SKM-1 (cell line): ENCODE data around the gene NLGN3.
A peak's percentile ranks its signal among the peaks of the same experiment; 100 is the strongest.
"Not testable (repeated sequence)": the region's sequence is repeated elsewhere in the genome, so short reads cannot be mapped to it uniquely, and the experiment has no call there.

Experiments
- DNase-seq: peaks from one replicate; lab custom pipeline; 2025; ENCODE audit not compliant: unreplicated experiment; lab: John Stamatoyannopoulos, UW

NLGN3 gene

DNA sequence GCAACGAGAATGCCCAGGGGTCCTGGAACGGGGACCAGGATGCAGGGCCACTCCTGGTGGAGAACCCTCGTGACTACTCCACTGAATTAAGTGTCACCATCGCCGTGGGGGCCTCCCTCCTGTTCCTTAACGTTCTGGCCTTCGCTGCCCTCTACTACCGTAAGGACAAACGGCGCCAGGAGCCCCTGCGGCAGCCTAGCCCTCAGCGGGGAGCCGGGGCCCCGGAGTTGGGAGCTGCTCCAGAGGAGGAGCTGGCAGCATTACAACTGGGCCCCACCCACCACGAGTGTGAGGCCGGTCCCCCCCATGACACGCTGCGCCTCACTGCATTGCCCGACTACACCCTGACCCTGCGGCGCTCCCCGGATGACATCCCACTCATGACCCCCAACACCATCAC lies 24.9 kb downstream of the NLGN3 start:
- no peak for DNase-seq

DNA sequence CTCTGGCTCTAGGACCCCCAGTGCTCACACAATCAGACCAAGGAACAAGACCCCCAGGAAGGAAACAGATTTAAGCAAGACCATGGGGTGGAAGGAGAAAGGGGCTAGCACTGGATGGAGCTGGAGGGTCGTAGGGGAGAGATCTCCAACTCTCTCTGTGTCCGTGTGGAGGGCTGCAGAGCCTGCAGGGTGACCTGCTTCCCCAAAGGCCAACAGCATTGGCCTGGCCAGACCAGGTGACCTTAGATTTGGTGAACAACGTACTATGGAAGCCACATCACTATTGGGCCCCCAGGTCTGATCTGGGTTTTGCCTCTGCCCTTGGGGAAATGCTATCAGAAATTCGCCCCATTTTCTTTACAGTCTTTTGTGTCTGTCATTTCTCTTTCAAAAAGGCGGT lies 26.0 kb downstream of the NLGN3 start:
- no peak for DNase-seq

DNA sequence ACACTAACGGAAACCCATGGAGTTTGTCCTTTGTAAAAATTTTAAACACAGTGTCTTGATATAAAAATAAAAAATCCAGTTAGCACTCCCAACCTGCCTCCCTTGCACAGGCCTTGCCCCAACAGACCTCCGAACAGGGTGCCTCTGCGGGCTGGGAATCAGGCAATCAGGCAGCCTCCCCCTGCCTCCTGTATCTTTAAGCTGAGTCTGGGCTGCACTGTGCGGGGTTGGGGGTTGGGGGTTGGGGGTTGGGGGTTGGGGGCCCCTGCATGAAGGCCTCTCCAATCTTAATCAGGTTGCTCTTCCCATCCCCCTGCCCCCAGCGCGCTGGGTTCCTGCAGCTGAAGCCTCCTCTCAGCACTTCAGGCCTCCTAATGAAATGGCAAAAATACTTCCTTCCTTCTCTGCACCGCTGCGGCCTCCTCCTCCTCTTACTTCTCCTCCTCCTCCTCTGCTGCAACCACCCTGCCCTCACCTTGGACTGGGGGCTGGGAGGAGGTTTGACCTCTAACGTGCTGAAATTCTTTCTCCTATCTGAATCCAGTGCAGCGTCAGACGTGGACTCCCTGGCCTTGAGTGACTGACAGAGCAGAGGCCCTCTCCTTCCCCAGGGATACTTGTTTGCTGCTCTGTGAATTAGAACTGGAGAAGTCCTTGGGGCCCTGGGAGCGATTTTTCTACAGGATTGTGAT lies 26.6 kb downstream of the NLGN3 start:
- DNase-seq, result peak; percentile 41

DNA sequence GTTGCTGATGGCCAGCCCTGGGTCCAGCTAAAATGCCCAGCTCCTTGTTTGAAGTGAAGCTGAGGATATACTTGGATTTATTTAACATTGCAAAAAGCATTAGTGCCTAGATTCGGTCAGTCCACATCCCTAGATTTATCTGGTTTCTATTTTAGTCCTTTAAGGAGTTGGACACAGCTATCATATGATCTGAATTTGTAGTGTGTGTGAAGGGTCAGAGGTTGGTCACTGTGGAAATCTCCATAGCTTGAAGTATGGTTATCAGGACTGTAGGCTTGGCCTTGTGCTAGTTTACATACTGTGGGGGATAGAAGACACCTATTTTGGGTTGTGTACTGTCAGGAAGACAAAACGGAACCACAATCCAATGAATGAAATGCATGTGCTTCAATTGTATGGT lies 28.8 kb downstream of the NLGN3 start:
- DNase-seq, result no peak

DNA sequence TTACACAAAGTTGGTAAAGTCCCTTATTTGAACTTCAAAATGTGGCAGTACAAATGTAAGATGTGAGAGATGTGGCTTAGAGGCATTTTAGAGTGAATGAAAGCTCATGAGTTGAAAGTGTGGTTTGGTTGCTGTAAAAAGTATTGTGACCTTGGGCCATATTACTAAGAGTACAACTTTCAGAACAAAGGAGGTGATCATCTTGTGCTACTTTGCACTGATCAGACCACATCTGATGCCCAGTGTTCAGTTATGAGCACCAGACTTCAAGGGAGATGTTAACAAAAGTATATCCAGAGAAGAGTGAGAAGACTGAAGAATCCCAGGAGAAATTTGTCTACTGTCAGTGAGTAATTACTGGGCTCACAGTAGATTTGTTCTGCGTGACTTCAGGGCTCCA lies 30.2 kb downstream of the NLGN3 start:
- DNase-seq, result no peak

DNA sequence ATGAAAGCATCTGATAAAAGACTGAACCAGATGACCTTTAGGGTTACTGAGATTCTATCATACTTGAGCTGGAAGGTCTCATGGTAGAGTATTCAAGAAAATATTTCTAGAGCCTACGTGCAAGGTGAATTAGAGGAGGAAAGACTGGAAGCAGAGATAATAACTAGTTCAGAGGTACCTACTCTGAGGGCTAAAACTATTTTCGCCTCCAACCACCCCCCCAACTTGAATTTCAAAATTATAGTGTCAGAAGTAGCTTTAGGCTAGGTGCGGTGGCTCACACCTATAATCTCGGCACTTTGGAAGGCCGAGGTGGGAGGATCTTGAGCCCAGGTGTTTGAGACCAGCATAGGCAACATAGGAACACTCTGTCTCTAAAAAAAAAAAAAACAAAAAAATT lies 30.9 kb downstream of the NLGN3 start:
- DNase-seq, result no peak

DNA sequence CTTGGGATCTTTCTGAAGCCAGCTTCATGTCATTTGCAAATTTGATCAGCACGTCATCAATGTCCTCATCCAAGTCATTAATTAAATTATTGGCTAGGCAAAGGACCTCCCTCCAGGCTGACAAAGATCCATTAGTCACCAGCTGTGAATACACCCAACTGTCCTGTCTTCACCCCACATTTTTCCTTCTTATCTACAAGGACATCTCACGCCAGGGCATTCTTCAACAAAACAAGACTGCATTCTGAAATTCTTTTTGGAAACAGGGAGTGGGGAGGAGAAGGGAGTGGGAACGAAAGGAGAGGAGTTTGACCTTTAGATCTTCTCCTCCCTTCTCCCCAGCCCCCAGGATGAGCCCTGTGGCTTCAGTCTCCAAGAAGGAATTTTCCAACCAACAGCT lies 32.7 kb downstream of the NLGN3 start:
- no peak for DNase-seq

DNA sequence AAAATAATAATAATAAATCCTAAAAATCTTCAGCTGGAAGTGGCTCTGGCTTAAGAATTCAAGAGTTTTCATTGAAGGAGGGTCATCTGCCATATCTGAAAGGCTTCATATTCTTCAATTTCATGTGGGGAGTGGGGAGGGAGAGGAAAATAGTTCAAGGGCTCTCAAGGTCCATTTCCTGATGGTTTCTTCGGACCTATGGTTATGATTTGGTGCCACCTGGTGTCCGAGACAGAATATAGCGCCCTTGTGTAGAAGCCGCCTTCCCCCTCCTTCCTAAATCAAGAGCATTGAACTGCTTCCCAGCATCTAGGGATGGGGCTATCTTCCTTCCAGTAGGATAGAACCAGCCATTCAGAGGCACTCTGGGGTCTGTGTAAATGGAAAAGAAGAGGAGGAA lies 34.3 kb downstream of the NLGN3 start:
- DNase-seq, result peak; percentile 27

DNA sequence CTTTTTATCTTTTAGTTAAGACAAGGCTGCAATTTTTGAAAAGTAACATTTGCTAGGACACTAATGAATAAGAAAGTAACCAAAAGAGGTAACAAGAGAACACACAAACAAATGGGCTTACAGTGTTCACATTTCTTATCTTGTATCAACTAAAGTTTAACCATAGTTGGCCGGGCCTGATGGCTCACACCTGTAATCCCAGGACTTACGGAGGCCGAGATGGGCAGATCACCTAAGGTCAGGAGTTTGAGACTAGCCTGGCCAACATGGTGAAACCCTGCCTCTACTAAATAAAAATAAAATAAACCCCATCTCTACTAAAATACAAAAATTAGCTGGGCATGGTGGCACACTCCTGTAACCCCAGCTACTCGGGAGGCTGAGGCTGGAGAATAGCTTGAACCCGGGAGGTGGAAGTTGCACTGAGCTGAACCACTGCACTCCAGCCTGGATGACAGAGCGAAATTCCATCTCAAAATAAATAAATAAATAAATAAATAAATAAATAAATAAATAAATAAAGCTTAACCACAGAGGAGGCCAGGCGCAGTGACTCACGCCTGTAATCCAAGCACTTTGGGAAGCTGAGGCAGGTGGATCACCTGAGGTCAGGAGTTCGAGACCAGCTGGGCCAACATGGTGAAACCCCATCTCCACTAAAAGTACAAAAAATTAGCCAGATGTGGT lies 36.1 kb downstream of the NLGN3 start:
- not testable (repeated sequence) for DNase-seq

DNA sequence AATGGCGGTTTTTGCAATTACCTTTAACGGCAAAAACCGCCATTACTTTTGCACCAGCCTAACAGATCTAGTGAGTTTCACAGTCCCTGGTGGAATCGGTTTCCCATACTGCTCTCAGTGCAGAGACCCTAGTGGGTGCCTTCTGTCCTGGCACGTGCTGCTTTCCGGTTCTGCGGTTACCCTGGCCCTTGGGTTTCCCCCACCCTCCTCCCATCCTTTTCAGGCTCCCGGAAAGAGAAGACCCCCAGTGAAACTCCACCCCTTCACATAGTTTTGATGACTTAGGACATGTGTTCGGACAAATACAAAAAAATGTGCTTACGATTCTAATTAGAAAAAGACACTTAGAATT lies 36.9 kb downstream of the NLGN3 start:
- DNase-seq, result no peak

DNA sequence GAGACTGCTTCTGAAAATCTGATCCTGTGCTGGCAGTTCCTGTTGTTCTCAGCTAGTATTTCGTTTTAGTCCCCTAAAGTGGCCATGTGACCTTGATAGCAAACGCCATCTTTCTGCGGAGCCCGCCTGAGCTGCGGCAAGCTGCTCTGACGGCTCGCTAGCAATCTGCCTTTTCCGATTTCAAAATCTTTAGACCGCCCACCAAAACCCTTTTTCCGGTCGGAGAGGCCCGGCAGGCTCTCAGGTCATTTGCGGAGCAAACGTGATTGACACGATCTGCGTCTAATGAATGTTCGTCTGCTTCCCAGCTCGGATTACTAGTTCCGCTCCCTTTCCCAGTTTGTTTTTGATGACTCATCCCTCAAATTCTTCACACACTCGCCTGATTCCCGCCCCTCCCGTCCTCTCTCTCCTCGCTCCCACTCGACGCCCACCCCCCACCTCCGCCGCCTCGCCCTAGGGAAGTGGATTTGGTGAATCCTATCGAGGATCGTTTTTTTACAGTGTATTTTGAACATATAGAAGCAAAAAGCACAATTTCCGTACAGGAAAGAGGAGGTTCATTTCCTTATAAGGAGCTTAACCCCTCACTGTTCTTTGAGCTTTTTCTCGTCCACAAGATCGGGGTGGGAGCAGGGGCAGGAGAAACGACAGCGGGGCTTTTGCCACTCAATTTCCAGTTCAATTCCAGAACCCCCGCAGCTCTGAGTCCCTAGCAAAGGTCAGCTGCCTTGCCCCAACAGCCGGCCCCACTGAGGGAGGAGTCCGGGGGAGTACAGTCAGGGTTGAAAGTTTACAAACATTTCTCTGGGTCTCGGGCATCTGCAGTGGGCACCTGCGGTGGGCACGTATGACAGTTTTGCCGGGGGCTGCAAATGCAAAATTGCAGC lies 37.5 kb downstream of the NLGN3 start:
- DNase-seq, result peak; percentile 74

DNA sequence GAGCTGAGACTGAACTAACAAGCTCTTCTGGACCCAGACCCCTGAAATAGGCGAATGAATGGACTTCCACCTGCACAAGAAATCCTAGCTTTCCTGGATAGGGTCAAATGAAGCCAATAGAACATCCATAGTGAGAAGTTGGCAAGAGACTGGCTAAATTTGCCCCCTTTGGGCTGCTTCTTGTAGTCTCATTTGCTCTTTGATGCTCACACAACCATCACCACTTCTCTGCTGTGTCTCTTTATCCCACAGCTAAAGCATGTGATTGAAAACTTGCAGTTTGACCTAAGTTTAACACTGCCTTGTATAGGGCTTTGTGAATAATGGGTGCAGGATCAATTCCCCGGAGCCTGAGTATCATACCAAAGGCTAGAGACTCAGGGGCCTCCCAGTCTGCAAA lies 38.2 kb downstream of the NLGN3 start:
- DNase-seq, result no peak

DNA sequence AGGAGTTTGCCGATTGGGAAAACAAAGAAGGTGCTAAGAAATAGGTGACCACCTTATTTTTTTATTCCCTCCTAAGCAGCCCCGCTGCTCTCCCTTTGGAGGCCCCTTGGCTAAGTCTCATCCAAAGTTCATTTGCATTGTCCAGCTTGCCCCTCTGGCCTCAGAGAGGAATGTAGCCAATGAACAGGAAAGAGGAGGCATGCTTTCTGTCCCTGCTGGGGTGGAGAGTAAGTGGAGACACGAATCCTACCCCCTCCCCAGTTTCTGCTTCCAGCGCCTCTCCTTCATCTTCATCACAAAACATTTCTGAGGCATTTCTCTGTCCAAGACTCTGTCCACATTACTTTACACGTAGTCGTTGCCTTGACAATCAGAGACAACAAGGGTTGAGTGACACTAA lies 38.7 kb downstream of the NLGN3 start:
- DNase-seq, result no peak

DNA sequence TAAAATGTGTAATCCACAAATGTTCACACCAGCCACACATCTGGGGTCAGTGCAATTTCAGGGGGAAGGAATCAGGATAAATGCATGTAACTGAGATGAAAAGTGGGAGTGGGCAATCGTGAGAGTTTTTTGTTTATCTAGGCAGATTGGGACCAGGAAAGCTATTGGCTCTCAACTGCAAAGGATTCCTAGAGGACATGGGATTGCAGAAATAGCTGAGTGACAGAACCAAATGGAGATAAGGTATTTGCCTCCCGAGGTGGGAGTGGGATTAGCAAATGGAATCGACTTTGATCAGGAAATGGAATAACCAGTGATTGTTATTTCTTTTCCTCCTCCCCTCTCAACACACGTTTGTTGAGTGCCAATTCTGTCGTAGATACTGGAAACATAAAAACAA lies 39.5 kb downstream of the NLGN3 start:
- DNase-seq, result no peak

DNA sequence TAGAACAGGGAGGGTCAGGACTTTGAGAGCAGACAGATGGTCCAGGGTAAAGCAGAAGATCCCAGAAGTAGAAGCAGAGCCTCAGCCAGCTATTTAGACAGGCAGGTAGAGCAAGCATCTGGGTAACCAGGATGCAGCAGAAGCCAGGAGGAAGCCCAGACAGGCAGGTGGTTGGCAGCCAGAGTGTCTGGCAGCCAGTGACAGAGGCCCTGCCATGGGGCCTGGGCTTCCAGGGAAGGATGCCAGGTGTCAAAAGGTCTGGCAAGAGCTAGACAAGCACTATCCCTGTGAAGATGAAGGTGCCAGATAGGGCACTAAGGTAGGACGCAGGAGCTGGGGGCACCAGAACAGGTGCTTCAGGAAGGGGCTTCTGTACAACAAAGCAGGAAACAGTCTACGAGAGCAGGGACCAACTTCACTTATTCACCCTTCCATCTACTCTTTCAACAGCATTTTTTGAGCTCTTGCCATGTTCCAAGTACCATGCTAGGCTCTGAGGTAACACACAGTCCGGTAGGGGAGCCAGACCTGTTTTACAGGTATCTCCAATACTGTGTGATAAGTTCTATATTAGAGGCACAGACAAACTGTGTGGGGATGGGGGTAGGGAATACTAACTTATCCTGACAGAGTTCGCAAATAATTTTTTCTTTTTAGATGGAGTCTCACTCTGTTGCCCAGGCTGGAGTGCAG lies 40.3 kb downstream of the NLGN3 start:
- DNase-seq, result no peak

DNA sequence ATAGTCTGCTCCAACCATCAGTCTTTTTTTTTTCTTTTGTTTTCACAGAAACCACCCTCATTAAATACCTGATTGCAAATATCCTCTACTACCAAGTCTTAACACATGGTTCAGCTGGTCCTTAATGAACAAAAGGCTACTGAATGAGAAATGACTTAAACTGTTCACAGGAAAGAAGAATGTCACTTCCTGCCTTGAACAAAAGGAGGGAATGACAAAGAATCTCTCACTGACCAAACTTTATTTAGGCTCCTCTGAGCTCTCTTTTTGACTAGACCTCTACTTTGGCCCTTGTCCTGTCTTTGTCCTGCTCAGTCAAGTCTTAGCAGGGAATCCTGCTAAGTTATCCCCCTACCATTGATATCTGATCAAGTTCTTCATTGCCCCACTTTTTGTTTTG lies 46.6 kb downstream of the NLGN3 start:
- no peak for DNase-seq

DNA sequence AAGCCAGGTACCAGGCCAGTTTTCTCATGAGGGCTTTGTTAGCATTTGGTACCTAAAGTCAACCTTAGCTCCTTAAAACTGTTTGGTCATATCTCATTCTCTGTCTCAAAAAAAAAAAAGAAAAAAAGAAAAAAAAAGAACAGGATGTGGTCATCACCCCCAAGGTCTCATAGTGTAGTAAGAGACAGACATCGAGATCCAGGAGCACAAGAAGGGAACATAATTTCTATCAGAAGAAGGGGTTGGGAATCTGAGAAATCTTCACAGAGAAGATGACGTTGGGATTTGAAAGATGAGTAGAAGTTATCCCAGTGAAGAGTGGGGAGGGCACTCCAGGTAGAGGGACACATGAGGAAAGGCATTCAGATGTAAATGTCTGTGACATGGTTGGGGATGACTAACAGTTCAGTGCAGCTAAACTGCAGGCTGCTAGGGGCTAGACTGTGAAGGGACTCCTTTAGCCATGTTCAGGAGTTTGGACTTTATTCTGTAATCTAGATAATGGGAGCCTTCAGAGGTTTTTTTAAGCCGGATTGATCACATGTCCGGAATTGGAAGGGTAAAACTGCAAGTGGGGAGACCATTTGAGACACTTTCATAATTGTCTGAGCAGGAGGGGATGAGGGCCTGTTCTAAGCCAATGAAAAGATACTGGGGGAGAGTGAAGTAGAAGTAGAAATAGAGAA lies 51.5 kb downstream of the NLGN3 start:
- DNase-seq, result no peak

DNA sequence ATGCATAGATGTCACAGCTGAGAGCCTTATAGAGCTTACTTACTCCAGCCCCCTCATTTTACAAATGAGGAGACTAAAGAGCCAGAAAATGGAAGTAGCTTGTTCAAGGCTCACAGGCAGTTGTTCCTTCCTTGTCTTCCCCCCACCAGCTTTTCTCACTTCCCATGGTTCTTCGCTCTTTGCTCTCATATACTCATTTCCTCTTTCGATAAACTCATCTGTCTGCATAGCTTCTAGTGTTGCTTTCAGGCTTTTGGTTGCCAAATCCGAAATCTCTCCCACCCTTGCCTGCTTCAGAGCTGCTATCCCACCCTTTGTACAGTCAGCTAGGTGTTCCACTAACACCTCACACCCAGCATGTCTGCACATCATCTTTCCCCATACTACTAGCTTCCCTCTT lies 53.4 kb downstream of the NLGN3 start:
- peak; percentile 52 for DNase-seq

DNA sequence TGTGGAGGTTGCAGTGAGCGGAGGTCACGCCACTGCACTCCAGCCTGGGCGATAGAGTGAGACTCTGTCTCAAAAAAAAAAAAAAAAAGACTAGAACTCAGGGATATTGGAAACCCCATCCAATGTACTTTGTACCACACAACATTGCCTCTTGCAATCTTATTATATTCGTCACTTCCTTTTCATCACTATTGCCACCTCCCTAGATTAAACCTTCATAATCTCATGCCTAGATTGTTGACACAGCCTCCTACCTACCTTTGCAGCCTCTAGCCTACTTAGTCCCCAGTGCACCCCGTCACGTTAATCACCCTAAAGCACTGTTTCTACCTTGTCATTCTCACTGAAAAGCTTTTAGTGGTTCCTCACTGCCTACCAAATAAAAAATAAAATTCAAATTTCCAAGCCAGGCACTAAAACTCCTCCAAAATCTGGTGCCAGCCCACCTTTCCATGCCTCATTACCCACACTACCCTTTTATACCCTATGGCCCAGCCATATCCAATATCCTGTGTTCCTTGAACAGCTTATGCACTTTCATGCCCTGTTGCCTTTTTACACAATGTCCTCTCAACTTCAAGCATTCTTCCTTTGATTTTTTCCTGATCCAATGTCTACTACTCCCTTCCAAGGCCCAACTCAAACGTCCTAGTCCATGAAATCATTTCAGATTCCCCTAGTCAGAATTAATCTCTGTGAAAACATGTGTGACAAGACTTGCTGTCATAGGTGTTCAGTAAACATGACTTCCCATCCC lies 54.8 kb downstream of the NLGN3 start:
- DNase-seq, result no peak

DNA sequence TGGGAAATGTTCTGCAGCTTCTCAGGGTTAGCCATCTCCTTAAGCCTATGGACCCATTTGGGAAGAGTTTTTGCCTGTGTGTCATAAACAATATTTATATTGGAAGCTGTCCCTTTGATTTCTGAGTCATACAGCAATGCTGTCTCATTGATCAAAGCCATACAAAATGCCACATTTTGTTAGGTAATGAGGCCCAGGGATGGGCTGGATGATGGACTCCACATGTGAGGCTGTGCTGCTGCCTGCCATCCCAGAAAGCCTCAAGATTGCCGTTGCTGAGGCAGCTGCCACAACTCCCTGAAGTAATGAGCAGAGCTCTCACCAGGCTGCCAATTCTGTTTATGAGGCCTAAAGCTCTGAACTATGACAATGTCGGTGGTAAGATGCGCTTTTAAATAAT lies 66.2 kb downstream of the NLGN3 start:
- DNase-seq, result no peak
